Left renal pelvis (tissue), 4 donors: ENCODE results near the gene MSN. TPM values are rescaled to one million over a fixed set of nuclear protein-coding genes. Genes with fewer than 3 reads are reported as not detected.
"Not testable (repeated sequence)": the region's sequence is repeated elsewhere in the genome, so short reads cannot be mapped to it uniquely, and the experiment has no call there.

Experiments
- DNase-seq, 4 donors: peaks; one replicate each; pipeline ENCODE4 v3.0.0-alpha.2; 2013; ENCODE audit warnings: low read depth in 4 of 4, low spot score in 3 of 4
- polyA plus RNA-seq, 4 donors: library from polyadenylated mRNA; unstranded; fragments of 120-200 nt; gene quantifications; one replicate each; pipeline ENCODE4 v1.2.1, GENCODE V29; 2013; ENCODE audit not compliant: insufficient read length in 4 of 4

The MSN gene
- polyA plus RNA-seq, result 100 to 1,000 TPM; 220 to 251 (median 233) TPM

DNA sequence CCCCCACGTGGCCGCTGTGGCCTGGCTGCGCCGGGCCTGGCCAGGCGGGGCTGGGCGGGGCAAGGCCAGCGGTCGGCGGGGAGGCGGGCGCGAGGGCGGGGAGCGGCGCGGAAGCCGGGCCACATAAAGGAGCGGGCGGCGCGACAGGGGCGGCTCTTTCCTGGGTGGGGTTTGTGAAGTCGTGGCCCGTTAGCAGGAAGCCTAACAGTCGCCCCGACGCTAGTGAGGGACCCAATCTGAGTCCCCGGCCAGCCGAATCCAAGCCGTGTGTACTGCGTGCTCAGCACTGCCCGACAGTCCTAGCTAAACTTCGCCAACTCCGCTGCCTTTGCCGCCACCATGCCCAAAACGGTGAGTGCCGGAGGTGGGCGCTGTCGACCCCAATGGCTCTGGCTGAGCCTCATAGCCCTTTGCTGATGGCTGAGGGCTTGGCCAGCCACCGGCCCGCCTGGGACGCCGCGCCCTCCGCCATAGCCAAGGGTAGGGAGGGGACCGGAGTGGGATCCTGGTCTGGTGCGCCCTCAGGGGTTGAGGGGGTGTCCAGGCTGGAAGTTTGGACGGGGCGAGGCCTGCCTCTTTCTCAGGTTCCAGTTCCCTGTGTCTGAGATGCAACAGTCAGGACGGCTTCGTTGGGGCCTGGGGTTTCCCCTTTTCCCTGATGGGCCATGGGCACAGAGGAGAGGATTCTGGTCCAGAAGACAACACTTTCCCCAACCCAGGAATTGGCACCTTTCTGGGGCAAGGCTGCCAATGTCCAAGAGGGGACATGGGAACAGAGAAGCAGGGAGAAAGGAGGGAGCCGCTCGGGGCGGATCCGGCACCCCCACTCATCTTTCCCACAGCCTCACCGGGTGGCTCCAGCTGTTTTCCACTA is at the start of gene MSN:
Gene MSN, plus strand, starts transcription at position 152 of the 874 bp plus-strand sequence. Its CDS starts 188 bp downstream, at position 340.
- no peak for DNase-seq

DNA sequence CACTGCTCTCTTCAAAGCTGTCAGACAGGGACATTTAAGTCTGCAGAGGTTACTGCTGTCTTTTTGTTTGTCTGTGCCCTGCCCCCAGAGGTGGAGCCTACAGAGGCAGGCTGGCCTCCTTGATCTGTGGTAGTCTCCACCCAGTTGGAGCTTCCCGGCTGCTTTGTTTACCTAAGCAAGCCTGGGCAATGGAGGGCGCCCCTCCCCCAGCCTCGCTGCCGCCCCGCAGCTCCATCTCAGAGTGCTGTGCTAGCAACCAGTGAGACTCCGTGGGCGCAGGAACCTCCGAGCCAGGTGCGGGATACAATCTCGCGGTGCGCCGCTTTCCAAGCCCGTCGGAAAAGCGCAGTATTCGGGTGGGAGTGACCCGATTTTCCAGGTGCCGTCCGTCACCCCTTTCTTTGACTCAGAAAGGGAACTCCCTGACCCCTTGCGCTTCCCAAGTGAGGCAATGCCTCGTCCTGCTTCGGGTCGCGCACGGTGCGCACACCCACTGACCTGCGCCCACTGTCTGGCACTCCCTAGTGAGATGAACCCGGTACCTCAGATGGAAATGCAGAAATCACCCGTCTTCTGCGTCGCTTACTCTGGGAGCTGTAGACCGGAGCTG is 47.3 kb upstream of the MSN start:
- DNase-seq, result not testable (repeated sequence)

DNA sequence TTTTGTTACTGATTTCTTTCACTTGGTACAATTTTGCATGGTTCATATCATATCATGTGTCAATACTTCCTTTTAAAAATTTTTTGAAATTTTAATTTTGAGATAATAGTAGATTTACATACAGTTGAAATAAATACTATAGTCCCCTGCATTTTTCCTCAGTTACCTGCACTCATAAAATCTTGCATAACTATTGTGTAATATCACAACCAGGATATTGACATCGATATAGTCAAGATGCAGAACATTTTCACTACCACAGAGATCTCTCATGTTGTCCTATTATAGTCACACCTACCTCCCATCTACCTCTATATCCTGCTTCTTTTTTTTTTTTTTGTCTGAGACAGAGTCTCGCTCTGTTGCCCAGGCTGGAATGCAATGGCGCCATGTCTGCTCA is 36.7 kb upstream of the MSN start:
- no peak for DNase-seq

DNA sequence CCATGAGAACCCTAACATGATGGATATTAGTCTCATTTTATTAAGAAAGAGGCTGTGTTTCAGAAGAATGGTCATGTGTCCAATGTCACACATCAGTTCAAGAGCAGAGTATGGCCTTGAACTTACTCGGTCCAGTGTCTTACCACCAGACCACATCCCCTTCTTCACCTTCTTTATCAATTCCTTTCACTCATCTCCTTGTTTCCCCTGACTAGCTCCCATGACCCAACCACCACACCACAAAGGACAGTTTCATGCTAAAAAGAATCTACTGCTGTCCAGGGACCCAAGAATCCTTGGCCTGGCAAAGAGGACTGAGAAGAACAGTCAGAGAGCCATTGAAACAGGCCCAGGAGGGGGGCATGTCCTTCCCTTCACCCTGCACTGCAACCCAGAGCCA is 33.6 kb upstream of the MSN start:
- no peak for DNase-seq

DNA sequence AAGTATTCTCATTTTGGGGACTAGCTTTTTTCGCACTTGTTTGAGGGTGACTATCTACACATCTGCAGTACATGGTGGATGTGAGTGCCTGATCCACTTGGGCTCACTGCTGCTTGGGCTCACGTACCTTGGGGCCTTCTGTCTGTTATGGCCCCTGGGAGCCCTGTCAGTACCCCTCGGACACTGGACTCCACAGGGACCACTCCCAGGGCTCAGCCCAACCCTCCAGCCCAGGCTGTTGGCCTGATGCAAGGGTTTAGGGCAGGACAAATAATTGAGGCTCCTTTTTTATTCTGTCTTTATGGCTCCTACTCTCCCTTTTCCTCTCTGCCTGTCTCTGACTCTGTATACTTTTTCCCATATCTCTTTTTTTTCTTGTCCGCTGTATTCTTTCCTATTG is 32.7 kb upstream of the MSN start:
- DNase-seq, result no peak

DNA sequence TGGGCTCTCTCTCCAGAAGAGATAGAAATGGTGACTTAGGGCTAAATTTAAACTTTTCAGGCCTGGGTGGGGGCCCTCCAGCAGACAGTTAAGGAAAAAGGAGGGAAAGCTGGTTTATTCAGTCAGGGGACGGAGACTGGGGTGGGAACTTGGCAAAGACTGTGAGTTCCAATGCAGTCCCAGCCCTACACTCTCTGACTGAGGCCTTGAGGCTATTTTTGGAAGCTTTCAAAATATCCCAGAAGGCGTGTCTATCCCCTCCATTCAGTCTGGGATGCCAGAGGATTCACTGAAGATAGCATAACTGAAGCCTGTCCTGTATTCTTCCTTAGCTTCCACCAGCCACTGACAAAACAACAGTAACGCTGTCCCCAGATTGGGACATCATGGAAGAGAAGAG is 32.1 kb upstream of the MSN start:
- no peak for DNase-seq

DNA sequence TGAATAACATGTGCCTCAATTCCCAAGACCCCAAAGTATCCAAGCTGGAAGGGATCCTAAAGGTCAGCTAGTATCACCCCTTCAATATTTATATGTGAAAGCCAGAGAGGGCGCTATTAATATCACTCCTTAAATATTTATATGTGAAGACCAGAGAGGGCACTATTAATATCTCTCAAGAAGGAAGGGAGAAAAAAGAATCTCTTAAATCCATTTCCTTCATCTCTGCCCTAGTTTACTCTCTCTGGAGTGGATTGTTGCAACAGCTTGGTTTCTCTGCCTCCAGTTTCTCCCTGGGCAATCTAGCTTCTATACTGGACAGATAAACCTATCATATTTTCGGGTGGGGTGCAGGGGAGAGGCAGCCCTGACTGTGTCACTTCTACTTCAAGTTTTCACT is 31.6 kb upstream of the MSN start:
- DNase-seq, result no peak

DNA sequence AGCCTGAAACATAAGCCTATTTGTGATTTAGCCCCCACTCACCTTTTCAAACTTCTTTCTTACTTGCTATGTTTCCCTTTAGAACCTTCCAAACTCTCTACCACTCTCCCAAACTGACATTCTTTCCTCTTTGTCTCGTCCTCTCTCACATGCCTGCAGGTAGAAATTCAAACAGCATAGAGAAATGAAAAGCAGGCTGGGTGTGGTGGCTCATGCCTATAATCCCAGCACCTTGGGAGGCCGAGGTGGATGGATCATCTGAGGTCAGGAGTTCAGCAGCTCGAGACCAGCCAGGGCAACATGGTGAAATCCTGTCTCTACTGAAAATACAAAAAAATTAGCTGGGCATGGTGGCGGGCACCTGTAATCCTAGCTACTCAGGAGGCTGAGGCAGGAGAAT is 31.2 kb upstream of the MSN start:
- DNase-seq, result not testable (repeated sequence)

DNA sequence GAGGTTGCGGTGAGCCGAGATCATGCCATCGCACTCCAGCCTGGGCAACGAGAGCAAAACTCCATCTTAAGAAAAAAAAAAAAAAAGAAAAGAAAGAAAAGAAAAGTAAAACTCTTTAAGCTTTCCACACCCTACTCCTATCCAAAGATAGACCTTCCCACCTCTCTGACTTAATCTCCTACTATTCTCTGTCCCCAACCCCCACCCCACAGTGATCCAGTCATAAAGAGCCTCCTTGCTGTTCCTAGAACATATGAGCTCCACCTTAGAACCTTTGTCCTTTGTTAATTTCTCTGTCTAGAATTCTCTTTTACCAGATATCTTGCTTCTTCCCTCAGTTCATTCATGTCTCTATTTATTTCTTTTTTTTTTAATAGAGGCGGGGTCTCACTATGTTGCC is 30.1 kb upstream of the MSN start:
- DNase-seq, result no peak

DNA sequence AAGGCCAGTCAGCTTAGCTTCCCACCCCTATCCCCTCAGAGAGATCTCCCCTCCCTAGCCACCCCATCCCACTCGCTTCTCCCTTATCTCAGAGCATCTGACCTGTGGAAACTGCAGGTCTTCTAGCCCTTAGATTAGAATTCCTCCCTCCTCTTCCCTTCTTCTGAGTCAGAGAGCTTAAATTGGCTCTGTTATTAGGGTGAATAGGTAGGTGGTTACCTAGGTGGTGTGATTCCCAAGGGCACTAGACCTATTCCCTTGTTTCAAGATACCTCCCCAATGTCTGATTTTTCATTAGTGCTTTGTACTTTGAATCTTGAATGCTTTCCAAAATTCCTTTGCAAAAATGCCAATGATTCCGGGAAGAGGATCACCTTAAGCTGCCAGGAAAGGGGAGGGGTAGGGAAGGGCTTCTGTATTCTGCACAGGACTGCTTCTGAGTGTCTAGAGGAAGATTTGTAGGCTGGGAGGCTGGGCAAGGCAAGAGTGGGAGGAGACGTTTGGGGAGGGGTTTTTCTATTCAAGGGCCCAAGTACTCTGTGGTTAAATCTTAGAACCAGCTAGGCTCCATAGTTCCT is 24.5 kb upstream of the MSN start:
- no peak for DNase-seq

DNA sequence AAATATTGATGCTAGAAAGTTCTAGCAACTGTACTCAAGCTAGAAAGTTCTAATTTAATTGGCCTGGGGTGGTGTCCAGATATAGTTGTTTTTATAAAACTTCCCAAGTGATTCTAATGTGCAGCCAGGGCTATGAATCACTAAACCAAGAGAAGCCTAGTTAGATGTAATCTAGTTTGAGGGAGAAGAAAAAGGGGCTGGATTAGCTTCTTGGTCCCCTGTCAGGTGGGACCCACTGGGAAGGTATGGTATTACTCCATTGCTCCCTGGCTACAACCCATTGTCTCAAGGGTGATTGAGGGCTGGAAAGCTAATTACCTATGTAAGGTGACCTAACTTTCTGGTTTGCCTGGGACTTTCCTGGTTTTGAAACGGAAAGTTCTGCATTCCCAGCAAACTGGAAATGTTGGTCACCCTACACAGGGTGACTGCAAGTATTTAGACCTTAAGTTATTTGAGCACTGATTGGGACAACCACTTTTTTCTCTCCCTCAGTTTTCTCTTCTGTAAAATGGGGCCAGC is 23.9 kb upstream of the MSN start:
- DNase-seq, result no peak

DNA sequence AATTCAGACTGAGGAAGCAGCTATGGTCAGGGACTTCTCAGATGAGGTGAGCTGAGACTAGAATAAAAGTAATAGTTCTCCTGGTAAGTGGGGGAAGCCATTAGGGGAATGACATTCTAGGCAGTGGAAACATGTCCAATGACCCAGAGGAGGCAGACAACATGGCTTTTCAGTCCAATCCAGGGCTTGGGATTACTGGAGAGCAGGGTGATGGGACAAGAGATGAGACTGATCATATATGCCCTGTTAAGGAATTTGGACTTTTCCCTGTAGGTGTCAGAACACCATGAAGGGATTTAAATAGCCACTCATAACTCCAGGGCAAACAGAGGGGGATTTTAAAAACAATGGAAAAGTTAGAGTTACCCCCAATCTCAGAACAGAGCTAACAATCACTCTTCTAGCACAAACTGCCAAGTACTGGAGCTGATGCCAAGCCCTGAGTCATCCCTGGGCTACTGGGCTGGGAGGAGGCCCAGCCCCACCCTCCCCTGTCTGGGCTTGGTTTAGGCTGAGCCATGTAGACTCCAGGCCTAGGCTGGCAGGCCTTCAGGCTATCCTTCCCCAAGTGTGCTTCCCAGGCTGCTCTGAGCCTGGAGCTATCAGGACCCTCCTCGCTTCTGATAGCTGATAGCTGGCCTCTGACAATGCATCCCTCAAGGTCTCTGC is 22.7 kb upstream of the MSN start:
- no peak for DNase-seq

DNA sequence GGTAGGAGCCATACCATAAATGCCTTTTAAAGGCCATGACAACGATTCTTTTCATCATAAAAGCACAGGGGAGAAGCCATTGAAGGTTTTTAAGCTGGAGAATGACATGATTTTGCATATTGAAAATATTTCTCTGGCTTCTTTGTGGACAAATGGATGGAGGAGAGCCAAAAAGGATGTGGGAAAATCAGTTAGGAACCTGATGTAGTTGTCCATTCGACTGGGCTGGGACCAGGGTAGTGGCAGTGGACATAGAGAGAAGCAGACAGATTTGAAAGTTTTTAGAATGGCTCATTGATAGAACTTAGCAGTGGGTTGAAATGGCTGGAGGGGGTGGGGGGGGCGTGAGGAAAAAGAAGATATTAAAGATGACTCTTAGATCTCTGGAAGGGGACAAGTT is 19.7 kb upstream of the MSN start:
- DNase-seq, result no peak

DNA sequence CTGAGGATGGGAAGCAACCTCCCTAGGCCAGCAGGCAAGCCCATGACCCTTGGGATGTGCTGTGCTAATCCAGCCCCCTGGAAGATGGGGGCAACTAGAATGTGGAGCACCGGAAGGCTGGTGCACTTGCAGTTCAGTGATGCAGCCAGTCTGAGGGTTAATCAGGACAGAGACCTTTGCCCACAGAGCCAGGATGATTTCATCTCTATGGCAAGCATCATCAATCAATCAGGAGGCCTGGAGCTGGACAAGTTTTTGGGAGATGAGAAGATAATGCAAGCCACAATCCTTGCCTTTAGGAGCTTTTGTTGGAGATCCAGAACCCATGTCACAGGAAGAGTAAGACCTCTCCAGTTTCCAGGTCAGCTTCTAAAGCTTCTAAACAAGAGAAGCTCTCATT is 15.4 kb upstream of the MSN start:
- no peak for DNase-seq

DNA sequence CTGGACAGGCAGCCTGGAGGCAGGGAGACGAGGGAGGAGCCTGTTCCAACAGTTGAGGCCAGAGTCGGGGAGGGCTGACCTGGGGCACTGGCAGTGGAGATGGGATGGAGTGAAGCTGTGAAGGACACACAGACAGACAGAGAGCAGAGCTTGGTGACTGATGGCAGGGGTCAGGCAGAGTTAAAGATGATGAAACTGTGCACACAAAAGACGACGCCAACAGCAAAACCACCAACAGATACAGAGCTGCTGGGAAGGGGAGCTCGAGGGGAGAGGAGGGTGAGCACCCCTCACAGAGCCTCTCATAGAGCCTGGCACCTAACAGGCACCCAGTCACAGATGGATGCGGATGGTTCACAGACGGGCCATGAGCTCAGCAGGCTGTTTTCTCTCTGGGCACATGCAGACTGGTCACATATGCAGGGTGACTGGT is 10.4 kb upstream of the MSN start:
- DNase-seq, result not testable (repeated sequence)

DNA sequence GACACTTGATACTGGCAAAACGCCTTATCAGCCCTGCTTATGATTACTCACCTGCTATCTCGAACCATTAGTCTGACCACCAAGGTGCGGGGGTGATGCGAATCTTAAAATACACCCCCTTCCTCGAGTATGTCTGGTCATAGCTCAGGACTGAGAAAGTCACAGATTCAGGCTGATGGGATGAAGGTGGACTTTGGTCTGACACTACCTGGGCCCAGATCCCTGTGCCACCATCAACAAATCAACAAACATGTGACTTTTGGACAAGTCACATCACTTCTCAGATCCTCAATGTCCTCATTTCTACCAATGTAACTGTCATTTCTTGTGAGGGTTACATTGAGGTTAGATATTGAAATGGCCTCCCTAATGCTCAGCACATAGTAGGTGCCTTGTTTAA is 9.8 kb upstream of the MSN start:
- no peak for DNase-seq

DNA sequence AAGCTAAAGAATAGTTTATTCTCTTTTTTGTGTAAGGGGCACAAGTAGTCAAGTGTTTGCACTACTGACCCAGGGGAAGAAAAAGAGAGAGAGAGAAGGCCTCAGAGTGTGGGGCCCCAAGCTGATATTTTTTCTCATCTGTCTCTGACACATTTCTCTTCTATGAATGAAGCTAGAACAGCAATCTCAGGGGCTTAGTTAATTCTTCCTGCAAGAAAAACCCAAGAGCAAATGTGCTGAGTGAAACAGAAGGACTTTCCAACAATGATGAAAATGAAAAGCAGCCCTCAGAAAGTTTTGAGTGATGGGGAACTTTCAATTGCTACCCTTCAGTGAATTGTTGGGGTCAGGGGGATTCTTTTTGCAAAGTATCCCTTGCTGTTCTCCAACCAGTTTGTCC is 9.2 kb upstream of the MSN start:
- DNase-seq, result no peak

DNA sequence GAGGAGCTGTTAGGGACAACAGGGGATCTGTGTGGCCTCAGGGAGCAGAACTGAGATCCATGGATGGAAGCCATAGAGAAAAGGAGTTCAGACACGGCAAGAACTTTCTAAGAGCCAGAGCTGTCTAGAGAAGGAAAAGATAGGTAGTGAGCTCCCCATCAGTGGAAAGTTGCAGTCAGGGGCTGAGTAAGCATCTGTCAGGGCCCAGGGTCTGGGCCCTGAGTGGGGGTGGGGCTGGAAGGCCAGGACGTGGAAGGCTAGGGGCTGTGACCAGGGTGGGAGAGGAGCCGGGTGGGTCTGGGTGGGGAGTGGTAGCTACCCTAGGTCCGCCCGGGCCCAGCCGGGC is 324 bp upstream of the MSN start:
- DNase-seq, result no peak

DNA sequence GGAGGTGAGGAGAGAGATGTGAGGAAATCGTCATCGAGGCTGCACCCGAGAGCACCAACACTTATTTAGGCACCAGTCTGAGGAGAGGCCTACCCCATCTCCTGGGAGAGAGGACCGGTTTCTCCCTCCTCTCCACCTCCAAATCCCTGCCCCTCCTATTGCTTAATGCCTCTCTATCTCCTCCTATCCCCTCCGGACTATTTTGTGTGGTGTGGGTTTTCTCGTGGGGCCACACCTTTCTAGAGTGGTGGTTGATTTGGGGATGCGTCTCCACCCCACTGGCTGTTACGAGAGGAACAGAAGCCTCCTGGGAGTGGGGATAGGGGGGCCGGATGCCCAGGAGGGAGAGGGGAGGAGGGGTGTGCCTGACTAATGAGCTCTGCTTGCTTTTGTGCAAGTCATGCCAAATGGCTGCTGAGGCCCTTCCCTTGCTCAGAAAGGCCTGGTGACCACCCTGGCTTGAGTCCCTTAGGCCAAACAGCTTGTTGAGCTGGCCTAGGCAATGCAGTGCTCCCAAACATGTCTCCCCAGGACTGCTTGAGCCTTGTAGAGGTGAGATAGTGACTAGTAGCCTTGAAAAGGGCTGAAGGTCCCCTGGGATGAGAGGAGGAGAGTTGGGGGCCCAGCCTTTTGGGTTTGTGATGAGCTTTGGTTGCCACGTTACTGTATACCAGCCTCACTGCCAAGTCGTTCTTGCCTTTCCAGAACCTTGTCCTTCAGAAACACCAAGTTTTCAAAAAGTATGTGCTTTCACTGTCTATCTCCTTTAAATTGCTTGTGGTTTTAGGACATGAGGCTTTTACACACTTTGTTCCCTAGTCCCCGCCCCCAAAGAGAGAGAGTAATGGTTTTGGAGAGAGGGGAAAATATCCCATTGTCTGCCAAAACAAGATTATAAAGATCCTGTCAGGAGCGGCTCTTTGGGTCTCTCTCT is 1.2 kb downstream of the MSN start:
- DNase-seq, result no peak

DNA sequence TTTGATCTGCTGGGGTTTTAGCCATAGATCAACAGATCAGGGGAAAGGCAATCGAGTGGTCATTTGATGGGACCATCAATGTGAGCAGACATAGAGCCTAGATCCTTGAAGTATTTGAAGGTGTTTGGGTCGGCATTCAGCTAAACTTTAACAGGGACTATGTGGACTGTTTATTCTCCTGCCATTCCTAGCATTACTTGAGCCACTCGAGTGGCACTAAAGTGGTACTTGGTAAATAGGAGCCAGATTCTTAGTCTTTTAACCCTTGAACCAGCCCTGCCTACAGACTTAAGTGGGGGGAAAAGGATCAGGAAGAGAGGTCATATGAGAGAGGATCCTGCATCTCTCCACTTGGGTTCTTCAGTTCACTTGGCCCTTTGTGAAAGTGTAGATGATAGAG is 3.8 kb downstream of the MSN start:
- DNase-seq, result no peak
